Measurements from ENCODE around the gene INSC. TPM values are rescaled to one million over a fixed set of nuclear protein-coding genes. Genes with fewer than 3 reads are reported as not detected.
A peak's percentile ranks its signal among the peaks of the same experiment; 100 is the strongest.
"Not testable (repeated sequence)": the region's sequence is repeated elsewhere in the genome, so short reads cannot be mapped to it uniquely, and the experiment has no call there.

The INSC gene
- under 1 TPM; 0.50 to 0.86 (median 0.76) TPM for polyA plus RNA-seq (ENCODE audit: insufficient read length in 4 of 4)

DNA sequence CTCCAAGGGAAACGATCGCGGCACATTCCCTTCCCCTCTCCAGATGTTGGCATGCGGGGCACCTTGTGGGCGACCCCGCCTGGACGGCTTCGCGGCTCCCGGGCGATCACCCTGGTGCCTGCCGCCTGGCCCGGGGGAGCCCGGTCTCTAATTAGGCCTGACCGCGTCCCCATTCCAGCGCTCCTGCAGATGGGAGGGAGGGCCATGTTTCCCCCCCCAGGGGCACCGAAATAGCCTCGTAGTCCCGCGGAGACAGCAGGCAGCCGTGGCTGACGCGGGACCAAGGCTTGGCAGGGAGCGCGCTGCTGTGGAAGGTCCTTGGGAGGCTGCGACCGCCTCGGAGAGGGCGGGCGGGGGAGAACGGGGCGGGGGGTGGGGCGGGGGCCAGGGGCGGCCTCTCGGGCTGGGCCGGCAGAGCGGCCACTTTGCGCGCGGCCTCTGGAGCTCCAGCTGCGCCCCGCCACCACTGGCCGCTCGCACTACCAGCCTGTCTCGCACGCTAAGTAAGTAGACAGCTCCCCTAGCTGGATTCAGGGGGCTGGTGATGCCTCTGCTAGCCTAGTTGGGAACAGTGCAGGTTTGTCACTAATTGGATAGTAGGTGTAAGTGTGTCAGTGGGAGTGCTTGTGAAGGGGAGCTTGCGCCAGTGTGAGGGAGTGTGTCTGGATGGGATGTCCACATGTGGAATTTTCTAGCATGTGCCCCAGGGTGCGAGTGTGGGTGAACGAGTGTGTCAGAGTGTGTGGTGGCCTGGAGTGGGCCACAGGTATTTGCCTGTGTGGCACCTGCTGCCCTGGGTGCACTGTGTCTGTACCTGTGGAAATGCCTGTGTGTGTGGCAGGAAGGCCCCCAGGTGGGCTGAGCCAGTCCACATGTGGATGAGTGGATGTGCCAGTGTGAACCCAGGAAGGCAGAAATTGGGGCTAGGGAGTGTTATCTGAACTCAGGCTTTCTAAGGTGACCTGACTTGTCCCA is at the start of gene INSC:
INSC (plus strand) TSS at position 423 of the 975 bp plus-strand sequence. CDS start 34,252 bp downstream, outside the sequence.
- DNase-seq (ENCODE audit: low read depth in 4 of 4, low spot score in 3 of 4): peak in 2 of 4 donors; percentile 6

GRCh38 chr11:15069751-15070150 is 45.0 kb upstream of the INSC start:
- not testable (repeated sequence) for DNase-seq (ENCODE audit: low read depth in 4 of 4, low spot score in 3 of 4)

- no peak for DNase-seq (ENCODE audit: low read depth in 4 of 4, low spot score in 3 of 4)
Measured at GRCh38 chr11:15071556-15072255, 43.0 kb upstream of the INSC start.

GRCh38 chr11:15072551-15073143 is 42.1 kb upstream of the INSC start:
- no peak for DNase-seq (ENCODE audit: low read depth in 4 of 4, low spot score in 3 of 4)

DNA sequence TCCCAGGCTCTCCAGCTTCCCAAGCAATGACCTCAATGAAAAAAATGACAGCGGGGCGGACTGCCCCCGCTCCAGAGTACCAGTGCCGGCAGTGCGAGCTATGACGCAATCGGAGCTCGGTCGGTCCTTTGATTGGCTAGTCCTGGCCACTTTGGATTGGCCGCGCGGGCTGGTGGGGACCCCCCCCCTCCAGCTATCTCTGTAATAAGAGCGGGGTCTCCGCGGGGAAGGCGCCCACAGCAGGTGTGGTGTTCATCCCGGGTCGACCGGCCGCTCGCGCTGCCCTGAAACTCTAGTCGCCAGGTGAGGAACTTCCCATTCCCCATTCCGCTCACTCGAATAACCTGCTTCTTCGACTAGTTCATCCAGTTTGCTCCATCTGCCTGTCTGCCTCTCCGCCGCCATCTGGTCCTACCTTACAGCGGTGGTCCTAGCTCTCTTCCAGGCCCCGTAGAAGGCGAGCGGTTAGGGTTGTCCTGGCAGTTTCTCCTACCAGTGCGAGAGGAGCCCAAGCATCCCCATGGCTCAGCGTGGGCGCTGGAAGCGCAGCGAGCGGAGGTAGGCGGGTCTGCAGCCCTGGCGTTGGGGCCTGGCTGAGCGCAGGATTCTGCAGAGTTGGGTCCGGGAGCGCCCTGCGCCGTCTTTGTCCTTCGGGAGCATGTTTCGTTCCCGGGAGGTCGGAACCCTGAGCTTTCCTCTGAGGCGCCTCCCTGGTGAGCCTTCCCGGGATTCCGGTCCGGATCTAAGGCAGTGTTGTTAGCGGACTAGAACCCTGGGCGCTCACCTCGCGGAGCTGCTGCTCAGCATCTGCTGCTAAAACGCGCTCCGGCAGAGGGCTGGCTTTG is 41.1 kb upstream of the INSC start, which contains the start of gene CALCB:
CALCB (plus strand) TSS at position 233 of the 845 bp plus-strand sequence. CDS start 1,126 bp downstream, outside the sequence.
- peak in 3 of 4 donors; percentile 5 to 41 (median 12) for DNase-seq (ENCODE audit: low read depth in 4 of 4, low spot score in 3 of 4)

- peak; percentile 47 to 73 (median 64) for DNase-seq (ENCODE audit: low read depth in 4 of 4, low spot score in 3 of 4)
Measured at GRCh38 chr11:15074206-15075161, 40.2 kb upstream of the INSC start.

GRCh38 chr11:15075162-15075526 is 39.6 kb upstream of the INSC start:
- DNase-seq (ENCODE audit: low read depth in 4 of 4, low spot score in 3 of 4): no peak

DNA sequence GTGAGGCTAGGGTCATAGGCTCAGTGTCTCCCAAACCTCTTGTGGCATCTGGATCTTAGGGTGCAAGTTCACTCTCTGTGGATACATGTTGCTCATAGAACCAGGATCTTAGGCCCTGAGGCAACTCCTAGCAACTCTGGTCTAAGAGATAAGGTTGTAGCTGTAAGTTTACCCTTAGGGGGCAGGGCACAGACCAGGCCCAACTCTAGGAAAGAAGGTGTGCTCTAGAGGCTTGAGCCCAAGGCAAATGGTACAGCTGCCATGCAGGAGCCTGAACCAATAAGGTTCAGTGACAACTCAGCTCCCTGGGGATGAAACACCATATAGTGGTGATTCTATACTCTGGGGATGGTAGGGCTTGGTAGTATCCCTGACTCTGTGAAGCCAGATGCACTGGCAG is 23.5 kb upstream of the INSC start:
- DNase-seq (ENCODE audit: low read depth in 4 of 4, low spot score in 3 of 4): no peak

GRCh38 chr11:15091625-15092024 is 23.1 kb upstream of the INSC start:
- no peak for DNase-seq (ENCODE audit: low read depth in 4 of 4, low spot score in 3 of 4)

DNA sequence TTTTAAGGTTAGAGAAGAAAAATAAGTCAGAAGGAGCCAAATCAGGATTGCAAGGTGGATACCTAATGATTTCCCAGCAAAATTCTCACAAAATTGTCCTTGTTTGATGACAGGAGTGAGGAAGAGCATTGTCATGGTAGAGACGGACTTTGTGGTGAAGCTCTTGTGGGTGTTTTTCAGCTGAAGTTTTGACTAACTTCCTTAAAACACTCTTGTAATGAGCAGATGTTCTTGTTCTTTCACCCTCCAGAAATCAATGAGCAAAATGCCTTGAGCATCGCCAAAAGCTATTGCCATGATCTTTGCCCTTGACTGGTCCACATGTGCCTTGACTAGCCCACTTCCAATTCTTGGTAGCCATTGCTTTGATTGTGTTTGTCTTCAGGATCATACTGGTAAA is 21.3 kb upstream of the INSC start:
- DNase-seq (ENCODE audit: low read depth in 4 of 4, low spot score in 3 of 4): no peak

GRCh38 chr11:15095736-15096228 is 18.9 kb upstream of the INSC start:
- DNase-seq (ENCODE audit: low read depth in 4 of 4, low spot score in 3 of 4): no peak

DNA sequence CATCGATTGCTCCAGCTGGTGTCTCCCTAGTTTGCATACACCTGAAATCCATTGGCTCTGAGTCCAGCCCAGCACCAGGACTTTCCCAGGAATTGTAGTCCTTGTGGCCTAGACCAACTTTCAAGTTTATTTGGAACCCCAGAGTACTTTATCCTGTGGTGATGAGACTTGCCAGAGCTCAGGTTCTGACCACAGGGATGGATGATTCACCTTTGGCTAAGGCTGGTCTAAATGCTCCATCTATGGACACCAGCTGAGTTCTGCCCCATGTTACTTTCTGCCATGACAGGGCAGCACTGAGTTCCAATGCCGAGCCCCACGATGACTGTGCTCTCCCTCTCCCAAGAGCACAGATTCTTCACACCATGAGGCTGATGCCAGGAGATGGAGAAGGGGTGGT is 17.3 kb upstream of the INSC start:
- DNase-seq (ENCODE audit: low read depth in 4 of 4, low spot score in 3 of 4): no peak

DNA sequence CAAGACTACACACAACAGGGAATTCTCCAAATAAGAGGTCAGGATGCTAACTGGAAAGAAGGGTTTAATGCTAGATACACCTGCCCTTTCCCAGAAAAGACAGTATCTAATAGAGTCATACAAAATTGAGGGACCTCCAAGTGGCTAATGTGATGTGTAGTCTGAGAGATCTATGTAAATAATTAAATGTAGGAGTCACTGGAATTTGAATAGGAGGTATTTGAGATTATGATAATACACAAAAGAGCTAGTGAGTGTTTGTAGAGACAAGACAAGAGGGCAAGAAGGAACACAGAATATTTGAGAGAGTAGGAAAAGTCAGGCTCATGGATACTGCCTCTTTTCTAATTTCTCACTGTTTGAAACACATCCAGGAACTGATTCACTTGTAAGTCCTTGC is 15.5 kb upstream of the INSC start:
- DNase-seq (ENCODE audit: low read depth in 4 of 4, low spot score in 3 of 4): no peak

DNA sequence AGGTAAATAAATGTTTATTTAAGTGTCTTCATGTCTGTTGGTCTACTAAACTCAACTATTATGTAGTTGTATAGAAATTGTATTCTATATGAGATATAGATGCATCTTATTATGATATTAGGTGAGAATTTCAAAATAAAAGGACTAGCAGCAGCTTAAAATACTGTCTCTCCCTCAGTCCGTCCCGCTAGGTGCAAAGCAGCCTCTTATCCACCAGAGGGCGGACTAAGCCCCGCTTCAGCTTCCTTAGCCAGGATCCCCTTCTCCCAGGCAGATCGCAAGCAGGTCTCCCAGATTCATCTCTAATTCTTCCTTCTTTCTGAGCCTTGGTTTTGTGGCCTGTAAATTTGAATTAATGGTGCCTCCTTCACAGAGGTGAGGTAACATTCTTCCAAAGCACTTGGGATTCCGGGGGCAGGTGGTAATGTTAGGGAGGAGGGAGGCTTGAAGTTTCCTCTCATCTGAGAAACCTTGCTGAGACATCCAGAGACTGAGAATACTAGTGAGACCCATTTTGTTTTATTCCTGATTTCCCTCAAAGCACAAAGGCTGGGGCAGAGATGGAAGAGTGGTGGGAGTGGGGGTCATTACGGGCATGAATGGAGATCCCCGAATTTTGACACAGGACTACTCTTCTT is 13.5 kb upstream of the INSC start:
- DNase-seq (ENCODE audit: low read depth in 4 of 4, low spot score in 3 of 4): peak in 2 of 4 donors; percentile 26

DNA sequence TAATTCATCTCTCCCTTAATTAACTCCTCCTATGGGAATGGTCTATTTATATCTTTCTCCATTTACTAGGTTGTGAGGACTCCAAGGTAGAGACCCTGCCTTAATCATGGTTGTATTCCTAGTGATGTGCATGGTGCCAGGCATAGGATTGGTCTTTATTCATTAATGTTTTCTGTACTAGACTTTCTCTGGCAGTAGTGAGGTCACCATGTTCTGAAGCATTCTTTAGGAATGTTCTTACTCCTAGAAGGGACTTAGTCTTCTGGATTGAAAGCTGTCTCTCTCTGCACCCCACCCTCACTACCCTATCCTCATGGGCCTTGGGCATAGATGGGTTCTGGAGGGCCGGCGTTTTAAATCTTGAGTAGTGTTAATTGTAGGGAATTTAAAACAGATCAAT is 10.6 kb upstream of the INSC start:
- DNase-seq (ENCODE audit: low read depth in 4 of 4, low spot score in 3 of 4): no peak

DNA sequence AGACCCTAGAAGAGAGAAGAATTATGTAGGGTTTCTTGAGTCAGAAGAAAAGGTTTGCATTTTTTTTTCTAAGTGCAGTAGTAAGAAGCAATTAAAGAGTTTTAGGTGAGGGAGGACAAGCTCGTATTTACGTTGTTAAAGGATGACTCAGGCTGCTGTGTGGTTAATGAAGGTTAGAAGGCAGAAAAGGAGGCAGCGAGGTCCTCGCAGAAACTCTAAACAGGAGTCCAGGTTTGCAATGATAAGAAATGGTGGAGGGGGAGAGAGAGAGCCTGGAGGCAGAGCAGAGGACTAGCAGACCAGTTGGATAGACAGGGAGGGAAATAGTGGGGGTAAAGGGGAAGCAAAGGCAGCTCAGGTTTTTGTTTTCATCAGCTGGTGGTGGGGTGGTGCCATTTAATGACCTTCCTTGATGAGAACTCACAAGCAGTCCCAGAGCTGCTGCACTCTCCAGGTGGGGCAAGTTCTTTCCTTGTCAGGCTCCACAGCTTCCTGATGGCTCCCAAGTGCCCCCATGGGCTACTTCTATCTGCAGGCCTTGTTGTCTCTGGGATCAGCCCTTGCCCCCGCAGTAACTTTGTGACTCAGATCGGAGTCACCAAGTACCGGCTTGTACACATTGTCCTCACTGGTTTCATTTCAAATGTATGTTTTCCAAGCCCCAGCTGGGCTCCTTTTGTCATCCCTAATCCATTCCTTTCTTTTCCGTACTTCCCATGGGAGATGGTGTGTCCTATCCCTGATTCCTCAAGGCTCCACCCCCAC is 8.3 kb upstream of the INSC start:
- no peak for DNase-seq (ENCODE audit: low read depth in 4 of 4, low spot score in 3 of 4)

- no peak for DNase-seq (ENCODE audit: low read depth in 4 of 4, low spot score in 3 of 4)
Measured at GRCh38 chr11:15107730-15108515, 6.8 kb upstream of the INSC start.
